ENCODE measurements around the gene ING1. TPM values are rescaled to one million over a fixed set of nuclear protein-coding genes. Genes with fewer than 3 reads are reported as not detected.

The ING1 gene
- polyA plus RNA-seq, 2 of the 4 experiments (the other 2 are of a cell fraction): 7.9 to 8.6 TPM

DNA sequence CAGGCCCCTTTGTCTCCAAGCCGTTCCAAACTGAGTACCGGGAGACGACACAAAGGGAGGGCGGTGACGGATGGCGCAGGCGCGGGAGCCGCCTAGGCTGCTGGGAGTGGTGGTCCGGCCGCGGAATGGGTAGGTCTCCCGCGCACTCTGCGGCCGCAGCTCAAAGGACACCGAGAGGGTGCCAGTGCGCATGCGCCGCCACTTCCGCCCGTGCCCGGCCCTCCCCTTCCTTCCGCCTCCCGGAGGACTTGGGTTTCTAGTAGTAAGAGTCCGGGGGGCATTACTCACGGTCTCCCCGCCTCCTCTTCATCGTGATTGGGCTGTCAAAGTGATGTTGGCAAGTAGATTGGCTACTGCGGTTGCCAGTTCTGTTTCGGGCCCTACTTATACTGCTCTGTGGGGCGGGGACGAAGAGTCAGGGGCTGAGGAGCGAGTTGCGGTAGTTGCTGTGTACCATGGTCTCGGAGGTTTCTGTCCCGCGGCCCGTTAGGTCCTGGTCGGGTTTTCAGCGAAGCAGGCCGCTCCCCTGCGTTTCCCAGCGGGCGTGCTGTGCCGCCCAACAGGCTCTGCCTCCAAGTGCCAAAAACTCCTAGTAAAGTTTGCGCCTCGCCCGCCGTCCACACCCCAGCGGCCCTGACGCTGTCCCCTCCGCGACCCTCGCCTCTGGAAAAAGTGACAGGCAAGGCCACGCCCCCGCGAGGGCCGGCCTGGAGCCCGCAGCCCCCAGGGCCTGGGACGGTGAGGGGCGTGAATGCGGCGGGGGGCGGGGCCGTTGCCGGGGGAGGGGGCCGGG, 455 bp upstream of the ING1 start (continued):
- TF ChIP-seq, protein P1, sequence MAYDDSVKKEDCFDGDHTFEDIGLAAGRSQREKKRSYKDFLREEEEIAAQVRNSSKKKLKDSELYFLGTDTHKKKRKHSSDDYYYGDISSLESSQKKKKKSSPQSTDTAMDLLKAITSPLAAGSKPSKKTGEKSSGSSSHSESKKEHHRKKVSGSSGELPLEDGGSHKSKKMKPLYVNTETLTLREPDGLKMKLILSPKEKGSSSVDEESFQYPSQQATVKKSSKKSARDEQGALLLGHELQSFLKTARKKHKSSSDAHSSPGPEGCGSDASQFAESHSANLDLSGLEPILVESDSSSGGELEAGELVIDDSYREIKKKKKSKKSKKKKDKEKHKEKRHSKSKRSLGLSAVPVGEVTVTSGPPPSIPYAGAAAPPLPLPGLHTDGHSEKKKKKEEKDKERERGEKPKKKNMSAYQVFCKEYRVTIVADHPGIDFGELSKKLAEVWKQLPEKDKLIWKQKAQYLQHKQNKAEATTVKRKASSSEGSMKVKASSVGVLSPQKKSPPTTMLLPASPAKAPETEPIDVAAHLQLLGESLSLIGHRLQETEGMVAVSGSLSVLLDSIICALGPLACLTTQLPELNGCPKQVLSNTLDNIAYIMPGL (CRISPR knock-in tag; IDR thresholded peaks at IDR 0.05; ENCODE audit: borderline replicate concordance): no peak; the same call in 1 of the 2 replicates
- TF ChIP-seq RCOR1 (IDR thresholded peaks at IDR 0.05; ENCODE audit: low read depth, low read length) (no peak), SMC3 (IDR thresholded peaks at IDR 0.05) (no peak), HOXB5 (CRISPR knock-in tag; IDR thresholded peaks at IDR 0.05) (peak; percentile 13; the same call in 1 of the 2 replicates), KDM1A (IDR thresholded peaks at IDR 0.05; ENCODE audit: low read depth) (no peak), JUNB (IDR thresholded peaks at IDR 0.05) (no peak), NPAS2 (CRISPR knock-in tag; IDR thresholded peaks at IDR 0.05; ENCODE audit: borderline replicate concordance) (no peak), BHLHE40 (IDR thresholded peaks at IDR 0.05; ENCODE audit: low read depth, low read length) (peak; percentile 87), HOXB13 (CRISPR knock-in tag; IDR thresholded peaks at IDR 0.05; ENCODE audit: low read depth) (no peak), FOSB (CRISPR knock-in tag; IDR thresholded peaks at IDR 0.05) (peak; percentile 75; the same call in 1 of the 2 replicates), NFE2L2 (conservative IDR thresholded peaks at IDR 0.05; ENCODE audit: low read length) (no peak), HDAC2 (IDR thresholded peaks at IDR 0.05) (no peak), ZFP36 (IDR thresholded peaks at IDR 0.05; ENCODE audit: borderline replicate concordance, partially characterized antibody) (no peak), FOSL2 (IDR thresholded peaks at IDR 0.05) (no peak), FOSL2 (CRISPR knock-in tag; IDR thresholded peaks at IDR 0.05) (peak; percentile 39), CEBPB (IDR thresholded peaks at IDR 0.05) (no peak), PHF8 (IDR thresholded peaks at IDR 0.05; ENCODE audit: borderline replicate concordance, low read depth) (peak; percentile 95), MAFK (IDR thresholded peaks at IDR 0.05; ENCODE audit: partially characterized antibody) (no peak), HOXA7 (CRISPR knock-in tag; IDR thresholded peaks at IDR 0.05) (peak; percentile 80), ZSCAN20 (CRISPR knock-in tag; IDR thresholded peaks at IDR 0.05) (no peak), KDM5A (IDR thresholded peaks at IDR 0.05) (no peak), POLR2A (IDR thresholded peaks at IDR 0.05; ENCODE audit: low read length) (peak; percentile 93), EHMT2 (IDR thresholded peaks at IDR 0.05; ENCODE audit: low read depth) (no peak), CHD4 (IDR thresholded peaks at IDR 0.05; ENCODE audit: borderline replicate concordance) (no peak), CHD2 (IDR thresholded peaks at IDR 0.05; ENCODE audit: low read length, partially characterized antibody) (no peak), CBX2 (IDR thresholded peaks at IDR 0.05; ENCODE audit: borderline replicate concordance, low read depth) (no peak), TFCP2L1 (CRISPR knock-in tag; IDR thresholded peaks at IDR 0.05) (0 out of 2 replicates have a peak, but pooled peaks have one; percentile 59), RARB (CRISPR knock-in tag; IDR thresholded peaks at IDR 0.05) (peak; percentile 68; the same call in 1 of the 2 replicates), RFX5 (IDR thresholded peaks at IDR 0.05) (0 out of 2 replicates have a peak, but pooled peaks have one; percentile 15), GATA3 (IDR thresholded peaks at IDR 0.05; ENCODE audit: borderline replicate concordance) (no peak), SREBF2 (IDR thresholded peaks at IDR 0.05) (no peak), MYC (IDR thresholded peaks at IDR 0.05; ENCODE audit: borderline replicate concordance, low read length) (no peak)
- TF ChIP-seq, protein P2, sequence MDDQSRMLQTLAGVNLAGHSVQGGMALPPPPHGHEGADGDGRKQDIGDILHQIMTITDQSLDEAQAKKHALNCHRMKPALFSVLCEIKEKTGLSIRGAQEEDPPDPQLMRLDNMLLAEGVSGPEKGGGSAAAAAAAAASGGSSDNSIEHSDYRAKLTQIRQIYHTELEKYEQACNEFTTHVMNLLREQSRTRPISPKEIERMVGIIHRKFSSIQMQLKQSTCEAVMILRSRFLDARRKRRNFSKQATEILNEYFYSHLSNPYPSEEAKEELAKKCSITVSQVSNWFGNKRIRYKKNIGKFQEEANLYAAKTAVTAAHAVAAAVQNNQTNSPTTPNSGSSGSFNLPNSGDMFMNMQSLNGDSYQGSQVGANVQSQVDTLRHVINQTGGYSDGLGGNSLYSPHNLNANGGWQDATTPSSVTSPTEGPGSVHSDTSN (IDR thresholded peaks at IDR 0.05): peak; percentile 90
- TF ChIP-seq, protein P3, sequence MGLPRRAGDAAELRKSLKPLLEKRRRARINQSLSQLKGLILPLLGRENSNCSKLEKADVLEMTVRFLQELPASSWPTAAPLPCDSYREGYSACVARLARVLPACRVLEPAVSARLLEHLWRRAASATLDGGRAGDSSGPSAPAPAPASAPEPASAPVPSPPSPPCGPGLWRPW (IDR thresholded peaks at IDR 0.05): no peak
- TF ChIP-seq, protein P4, sequence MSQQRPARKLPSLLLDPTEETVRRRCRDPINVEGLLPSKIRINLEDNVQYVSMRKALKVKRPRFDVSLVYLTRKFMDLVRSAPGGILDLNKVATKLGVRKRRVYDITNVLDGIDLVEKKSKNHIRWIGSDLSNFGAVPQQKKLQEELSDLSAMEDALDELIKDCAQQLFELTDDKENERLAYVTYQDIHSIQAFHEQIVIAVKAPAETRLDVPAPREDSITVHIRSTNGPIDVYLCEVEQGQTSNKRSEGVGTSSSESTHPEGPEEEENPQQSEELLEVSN (IDR thresholded peaks at IDR 0.05; ENCODE audit: borderline replicate concordance, low read depth): no peak
- TF ChIP-seq, protein P5, sequence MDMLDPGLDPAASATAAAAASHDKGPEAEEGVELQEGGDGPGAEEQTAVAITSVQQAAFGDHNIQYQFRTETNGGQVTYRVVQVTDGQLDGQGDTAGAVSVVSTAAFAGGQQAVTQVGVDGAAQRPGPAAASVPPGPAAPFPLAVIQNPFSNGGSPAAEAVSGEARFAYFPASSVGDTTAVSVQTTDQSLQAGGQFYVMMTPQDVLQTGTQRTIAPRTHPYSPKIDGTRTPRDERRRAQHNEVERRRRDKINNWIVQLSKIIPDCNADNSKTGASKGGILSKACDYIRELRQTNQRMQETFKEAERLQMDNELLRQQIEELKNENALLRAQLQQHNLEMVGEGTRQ (IDR thresholded peaks at IDR 0.05): no peak
- TF ChIP-seq, protein P6, sequence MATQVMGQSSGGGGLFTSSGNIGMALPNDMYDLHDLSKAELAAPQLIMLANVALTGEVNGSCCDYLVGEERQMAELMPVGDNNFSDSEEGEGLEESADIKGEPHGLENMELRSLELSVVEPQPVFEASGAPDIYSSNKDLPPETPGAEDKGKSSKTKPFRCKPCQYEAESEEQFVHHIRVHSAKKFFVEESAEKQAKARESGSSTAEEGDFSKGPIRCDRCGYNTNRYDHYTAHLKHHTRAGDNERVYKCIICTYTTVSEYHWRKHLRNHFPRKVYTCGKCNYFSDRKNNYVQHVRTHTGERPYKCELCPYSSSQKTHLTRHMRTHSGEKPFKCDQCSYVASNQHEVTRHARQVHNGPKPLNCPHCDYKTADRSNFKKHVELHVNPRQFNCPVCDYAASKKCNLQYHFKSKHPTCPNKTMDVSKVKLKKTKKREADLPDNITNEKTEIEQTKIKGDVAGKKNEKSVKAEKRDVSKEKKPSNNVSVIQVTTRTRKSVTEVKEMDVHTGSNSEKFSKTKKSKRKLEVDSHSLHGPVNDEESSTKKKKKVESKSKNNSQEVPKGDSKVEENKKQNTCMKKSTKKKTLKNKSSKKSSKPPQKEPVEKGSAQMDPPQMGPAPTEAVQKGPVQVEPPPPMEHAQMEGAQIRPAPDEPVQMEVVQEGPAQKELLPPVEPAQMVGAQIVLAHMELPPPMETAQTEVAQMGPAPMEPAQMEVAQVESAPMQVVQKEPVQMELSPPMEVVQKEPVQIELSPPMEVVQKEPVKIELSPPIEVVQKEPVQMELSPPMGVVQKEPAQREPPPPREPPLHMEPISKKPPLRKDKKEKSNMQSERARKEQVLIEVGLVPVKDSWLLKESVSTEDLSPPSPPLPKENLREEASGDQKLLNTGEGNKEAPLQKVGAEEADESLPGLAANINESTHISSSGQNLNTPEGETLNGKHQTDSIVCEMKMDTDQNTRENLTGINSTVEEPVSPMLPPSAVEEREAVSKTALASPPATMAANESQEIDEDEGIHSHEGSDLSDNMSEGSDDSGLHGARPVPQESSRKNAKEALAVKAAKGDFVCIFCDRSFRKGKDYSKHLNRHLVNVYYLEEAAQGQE (IDR thresholded peaks at IDR 0.05): peak; percentile 39; the same call in 1 of the 2 replicates
